Endothelial cell of umbilical vein (primary cell): Measurements from ENCODE around the gene CEP72.

ENCODE experiments used
- EZH2 ChIP-seq: IDR thresholded peaks from 2 replicates; pipeline ENCODE4 v1.6.1; 2012; ENCODE audit warnings: borderline replicate concordance, low read depth, mild to moderate bottlenecking, moderate library complexity, low read length, inconsistent platforms; ENCODE audit not compliant: severe bottlenecking
- FOS ChIP-seq: IDR thresholded peaks from 2 replicates; pipeline ENCODE4 v1.6.1; 2011; ENCODE audit warnings: mild to moderate bottlenecking, low read length, moderate library complexity, borderline replicate concordance; ENCODE audit not compliant: insufficient read depth
- JUN ChIP-seq: IDR thresholded peaks from 2 replicates; pipeline ENCODE4 v1.6.1; 2011; ENCODE audit warnings: borderline replicate concordance, low read depth; ENCODE audit not compliant: insufficient read length, insufficient read depth
- MYC ChIP-seq: IDR thresholded peaks from one replicate; pipeline ENCODE4 v1.6.1; 2011; ENCODE audit warnings: mild to moderate bottlenecking, low read depth, low read length
- POLR2A ChIP-seq: IDR thresholded peaks from 2 replicates; pipeline ENCODE4 v1.6.1; 2012; ENCODE audit warnings: low read depth, mild to moderate bottlenecking, control low read depth, low read length
- POLR2AphosphoS5 ChIP-seq: IDR thresholded peaks from 2 replicates; pipeline ENCODE4 v1.6.1; 2012; ENCODE audit warnings: low read depth, mild to moderate bottlenecking, control low read depth, low read length, moderate library complexity; ENCODE audit not compliant: insufficient read depth
- TF ChIP-seq, protein P1 (sequence below), 2 donors: IDR thresholded peaks; 1 replicate in 1 of 2; 2 replicates in 1 of 2; pipeline ENCODE4 v1.5.1; 2011; ENCODE audit warnings: low read length in 2 of 2, mild to moderate bottlenecking in 2 of 2, moderate library complexity in 2 of 2, control low read depth in 1 of 2, inconsistent platforms in 1 of 2, low read depth in 1 of 2; ENCODE audit not compliant: insufficient read depth in 1 of 2; ENCODE audit errors: extremely low read depth in 1 of 2
- TF ChIP-seq, protein P2 (sequence below): IDR thresholded peaks from 2 replicates; pipeline ENCODE4 v1.6.1; 2011; ENCODE audit not compliant: insufficient read depth, insufficient read length

DNA sequence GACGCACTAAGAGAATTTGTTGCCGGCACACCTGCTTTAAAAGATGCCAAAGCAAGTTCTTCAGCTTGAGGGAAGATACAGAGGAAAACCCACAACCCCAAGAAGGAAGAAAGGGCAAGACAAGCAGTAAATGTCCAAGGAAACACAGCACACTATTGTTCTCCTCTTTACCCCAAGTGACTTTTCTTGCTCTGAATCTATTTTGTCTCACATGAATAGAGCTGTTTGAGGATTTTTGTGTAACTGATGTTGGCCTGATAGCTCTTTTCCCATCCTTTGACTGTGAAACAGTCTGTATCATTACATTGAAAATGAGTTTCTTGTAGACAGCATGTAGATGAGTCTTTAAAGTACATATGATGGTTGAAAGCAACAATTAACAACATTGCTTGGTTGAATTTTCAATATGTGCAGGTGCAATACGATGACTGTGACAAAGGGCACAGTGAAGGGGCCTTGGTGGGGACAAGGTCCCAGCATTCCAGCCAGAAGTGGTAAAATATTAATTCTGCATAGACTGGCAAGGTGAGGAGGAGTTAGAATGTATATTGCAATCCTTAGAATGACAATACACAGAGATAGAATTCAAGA lies 16.8 kb upstream of the CEP72 start:
- TF ChIP-seq POLR2A (no peak), MYC (no peak), JUN (no peak), EZH2 (no peak), FOS (no peak), POLR2AphosphoS5 (no peak)
- TF ChIP-seq, protein P1, sequence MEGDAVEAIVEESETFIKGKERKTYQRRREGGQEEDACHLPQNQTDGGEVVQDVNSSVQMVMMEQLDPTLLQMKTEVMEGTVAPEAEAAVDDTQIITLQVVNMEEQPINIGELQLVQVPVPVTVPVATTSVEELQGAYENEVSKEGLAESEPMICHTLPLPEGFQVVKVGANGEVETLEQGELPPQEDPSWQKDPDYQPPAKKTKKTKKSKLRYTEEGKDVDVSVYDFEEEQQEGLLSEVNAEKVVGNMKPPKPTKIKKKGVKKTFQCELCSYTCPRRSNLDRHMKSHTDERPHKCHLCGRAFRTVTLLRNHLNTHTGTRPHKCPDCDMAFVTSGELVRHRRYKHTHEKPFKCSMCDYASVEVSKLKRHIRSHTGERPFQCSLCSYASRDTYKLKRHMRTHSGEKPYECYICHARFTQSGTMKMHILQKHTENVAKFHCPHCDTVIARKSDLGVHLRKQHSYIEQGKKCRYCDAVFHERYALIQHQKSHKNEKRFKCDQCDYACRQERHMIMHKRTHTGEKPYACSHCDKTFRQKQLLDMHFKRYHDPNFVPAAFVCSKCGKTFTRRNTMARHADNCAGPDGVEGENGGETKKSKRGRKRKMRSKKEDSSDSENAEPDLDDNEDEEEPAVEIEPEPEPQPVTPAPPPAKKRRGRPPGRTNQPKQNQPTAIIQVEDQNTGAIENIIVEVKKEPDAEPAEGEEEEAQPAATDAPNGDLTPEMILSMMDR (IDR thresholded peaks at IDR 0.05; ENCODE audit: extremely low read depth in 1 of 2, insufficient read depth in 1 of 2, low read depth in 1 of 2, low read length in 2 of 2), result no peak
- TF ChIP-seq, protein P2, sequence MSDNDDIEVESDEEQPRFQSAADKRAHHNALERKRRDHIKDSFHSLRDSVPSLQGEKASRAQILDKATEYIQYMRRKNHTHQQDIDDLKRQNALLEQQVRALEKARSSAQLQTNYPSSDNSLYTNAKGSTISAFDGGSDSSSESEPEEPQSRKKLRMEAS, result no peak
